ENCODE data around the gene ST14. TPM values are rescaled to one million over a fixed set of nuclear protein-coding genes. Genes with fewer than 3 reads are reported as not detected.

The ST14 gene
- total and polyA plus RNA-seq, 12 donors = 0.30 to 5.7 (median 0.67) TPM

DNA sequence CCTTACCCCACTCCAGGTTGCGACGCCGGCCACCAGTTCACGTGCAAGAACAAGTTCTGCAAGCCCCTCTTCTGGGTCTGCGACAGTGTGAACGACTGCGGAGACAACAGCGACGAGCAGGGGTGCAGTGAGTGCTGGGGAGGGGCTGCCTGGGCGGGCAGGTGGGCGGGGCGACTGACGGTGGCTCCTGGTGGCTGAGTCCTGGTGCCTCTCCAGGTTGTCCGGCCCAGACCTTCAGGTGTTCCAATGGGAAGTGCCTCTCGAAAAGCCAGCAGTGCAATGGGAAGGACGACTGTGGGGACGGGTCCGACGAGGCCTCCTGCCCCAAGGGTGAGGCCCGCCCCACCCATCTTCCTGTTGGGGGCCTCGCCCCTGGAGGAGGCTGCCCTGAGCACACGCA is 38.7 kb downstream of the ST14 start:
- Histone ChIP-seq H3K27me3 (no peaks in the 10 kb centered on the region), H3K27ac (no peak overlapping the region), H3K9me3 (peaks cover 0 to 5% (median 0%) of the 10 kb centered on the region in 11 donors), H3K36me3 (peaks cover 0 to 15% (median 0%) of the 10 kb centered on the region in 9 donors), H3K4me3 (no peak overlapping the region), H3K4me1 (no peaks in the 10 kb centered on the region)
- no peak for DNase-seq
- intact Hi-C loops (cut with DNase I) = no loop called here
- 86 to 90% methylated on average over 22 of the region's 22 CpGs for WGBS, 2 donors
- ATAC-seq = no peak
- no peak for TF ChIP-seq CTCF (IDR thresholded peaks at IDR 0.05)

GRCh38 chr11:130198964-130199363 is 39.4 kb downstream of the ST14 start:
- Histone ChIP-seq H3K4me1 (no peaks in the 10 kb centered on the region), H3K27ac (no peak overlapping the region), H3K36me3 (peaks cover 0 to 15% (median 0%) of the 10 kb centered on the region in 9 donors), H3K9me3 (peaks cover 0 to 5% (median 0%) of the 10 kb centered on the region in 11 donors), H3K4me3 (no peak overlapping the region), H3K27me3 (no peaks in the 10 kb centered on the region)
- intact Hi-C loops (cut with DNase I) = no loop called here
- TF ChIP-seq CTCF (IDR thresholded peaks at IDR 0.05) = no peak
- no peak for DNase-seq
- no peak for ATAC-seq
- 93 to 98% methylated on average over 15 of the region's 15 CpGs for WGBS, 2 donors

- Histone ChIP-seq H3K4me1 (no peaks in the 10 kb centered on the region), H3K4me3 (no peak overlapping the region), H3K36me3 (peaks cover 0 to 15% (median 0%) of the 10 kb centered on the region in 9 donors), H3K9me3 (peaks cover 0 to 5% (median 0%) of the 10 kb centered on the region in 11 donors), H3K27ac (no peak overlapping the region), H3K27me3 (no peaks in the 10 kb centered on the region)
- WGBS, 2 donors = 85 to 91% methylated on average over 12 of the region's 12 CpGs
- DNase-seq (no peak), ATAC-seq (no peak)
- no peak for TF ChIP-seq CTCF (IDR thresholded peaks at IDR 0.05)
- intact Hi-C loops (cut with DNase I) = no loop called here
Measured at GRCh38 chr11:130199792-130200191, 40.2 kb downstream of the ST14 start.

GRCh38 chr11:130201026-130201425 is 41.4 kb downstream of the ST14 start:
- no peaks in the 10 kb centered on the region for H3K27me3 ChIP-seq
- H3K9me3 ChIP-seq = peaks cover 0 to 5% (median 0%) of the 10 kb centered on the region in 11 donors
- no peak overlapping the region for H3K27ac ChIP-seq
- H3K4me3 ChIP-seq = no peak overlapping the region
- no peak for TF ChIP-seq CTCF (IDR thresholded peaks at IDR 0.05)
- intact Hi-C loops (cut with DNase I) = no loop called here
- DNase-seq = no peak
- WGBS, 2 donors = 87 to 97% methylated on average over 7 of the region's 7 CpGs
- peaks cover 0 to 15% (median 0%) of the 10 kb centered on the region in 9 donors for H3K36me3 ChIP-seq
- no peak for ATAC-seq
- H3K4me1 ChIP-seq = no peaks in the 10 kb centered on the region

Measured in heart right ventricle (tissue), 16 donors.